Stomach smooth muscle (tissue), 2 donors: Measurements from ENCODE around the gene UCN2.

Experiments used
- H3K27ac ChIP-seq: one replicate; pipeline ENCODE4 v1.7.0; 2013; ENCODE audit warnings: mild to moderate bottlenecking, low read length, inconsistent platforms
- H3K27me3 ChIP-seq, 2 donors: one replicate each; pipeline ENCODE4 v1.7.0; 2013; ENCODE audit warnings: low read length in 2 of 2; ENCODE audit not compliant: insufficient read depth in 2 of 2, control insufficient read depth in 1 of 2
- H3K36me3 ChIP-seq, 2 donors: one replicate each; pipeline ENCODE4 v1.7.0; 2013; ENCODE audit warnings: low read length in 2 of 2; ENCODE audit not compliant: control insufficient read depth in 2 of 2, insufficient read depth in 2 of 2
- H3K4me1 ChIP-seq: one replicate; pipeline ENCODE4 v1.7.0; 2013; ENCODE audit warnings: low read length; ENCODE audit not compliant: control insufficient read depth, insufficient read depth
- H3K4me3 ChIP-seq, 2 donors: one replicate each; pipeline ENCODE4 v1.7.0; 2013; ENCODE audit warnings: low read length in 2 of 2
- H3K9ac ChIP-seq, 2 donors: one replicate each; pipeline ENCODE4 v1.7.0; 2013; ENCODE audit warnings: low read length in 2 of 2, mild to moderate bottlenecking in 1 of 2
- H3K9me3 ChIP-seq, 2 donors: one replicate each; pipeline ENCODE4 v1.7.0; 2013; ENCODE audit warnings: low read length in 2 of 2; ENCODE audit not compliant: control insufficient read depth in 2 of 2
- donor health status: healthy.
- donor health status: Pancreatic carcinoma.

Gene UCN2

GRCh38 chr3:48516571-48516970, 47.0 kb downstream of the UCN2 start:
- H3K9me3 ChIP-seq, result no peaks in the 10 kb centered on the region
- H3K4me1 ChIP-seq, result no peaks in the 10 kb centered on the region
- no peaks in the 10 kb centered on the region for H3K27me3 ChIP-seq
- no peaks in the 10 kb centered on the region for H3K36me3 ChIP-seq
- H3K9ac ChIP-seq, result no peak overlapping the region
- no peak overlapping the region for H3K4me3 ChIP-seq
- H3K27ac ChIP-seq, result no peak overlapping the region

GRCh38 chr3:48514431-48515227, 49.0 kb downstream of the UCN2 start:
- H3K36me3 ChIP-seq, result no peaks in the 10 kb centered on the region
- no peaks in the 10 kb centered on the region for H3K27me3 ChIP-seq
- no peak overlapping the region for H3K4me3 ChIP-seq
- no peak overlapping the region for H3K27ac ChIP-seq
- no peaks in the 10 kb centered on the region for H3K4me1 ChIP-seq
- no peaks in the 10 kb centered on the region for H3K9me3 ChIP-seq
- H3K9ac ChIP-seq, result no peak overlapping the region
